Fibroblast of skin of left biceps (primary cell): ENCODE data around the gene C22orf39.

Experiments
- DNase-seq, 2 experiments: peaks; one replicate each; pipeline ENCODE4 v3.0.0-alpha.2; 2013; ENCODE audit warnings: low read depth in 2 of 2

C22orf39 gene

GRCh38 chr22:19477321-19478044, 30.0 kb upstream of the C22orf39 start:
- no peak for DNase-seq

DNA sequence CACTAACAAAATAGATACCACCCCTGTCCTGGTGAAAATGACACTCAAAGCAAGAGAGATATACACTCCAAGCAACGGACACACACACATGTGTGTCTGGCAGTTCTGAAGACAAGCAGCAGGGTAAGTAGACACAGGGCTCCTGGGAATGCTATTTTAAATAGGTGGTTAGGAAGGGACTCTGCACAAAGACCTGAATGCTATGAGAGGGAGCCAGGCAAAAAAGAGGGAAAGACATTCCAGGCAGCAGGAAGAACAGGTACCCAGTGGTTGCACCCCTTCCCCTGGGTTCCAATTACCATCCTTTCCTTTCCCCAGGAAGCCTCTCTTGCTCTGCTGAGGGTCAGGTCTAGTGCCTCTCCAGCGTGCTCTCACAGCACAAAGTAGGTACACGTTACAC, 28.5 kb upstream of the C22orf39 start:
- DNase-seq, result no peak

- no peak for DNase-seq
Measured at GRCh38 chr22:19473578-19473977, 26.1 kb upstream of the C22orf39 start.

DNA sequence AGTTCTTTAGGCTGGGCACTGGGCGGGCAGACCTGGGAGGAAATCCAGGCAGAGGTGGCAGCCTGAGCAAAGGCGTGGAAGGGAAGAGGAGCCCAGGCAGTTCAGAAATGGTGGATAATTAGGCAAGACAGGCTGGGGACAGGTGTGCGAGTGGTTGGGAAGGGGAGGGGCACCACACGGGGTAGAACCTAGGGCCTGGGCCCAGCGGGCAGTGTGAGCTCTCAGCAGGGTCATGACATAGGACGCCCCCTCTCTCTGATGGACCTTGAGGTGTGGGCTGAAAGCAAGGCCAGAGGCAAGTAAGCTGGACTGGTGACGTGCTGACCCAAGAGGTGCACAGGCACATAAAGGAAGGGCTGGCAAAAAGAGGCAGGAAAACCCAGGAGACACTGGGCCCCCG, 24.7 kb upstream of the C22orf39 start:
- no peak for DNase-seq

DNA sequence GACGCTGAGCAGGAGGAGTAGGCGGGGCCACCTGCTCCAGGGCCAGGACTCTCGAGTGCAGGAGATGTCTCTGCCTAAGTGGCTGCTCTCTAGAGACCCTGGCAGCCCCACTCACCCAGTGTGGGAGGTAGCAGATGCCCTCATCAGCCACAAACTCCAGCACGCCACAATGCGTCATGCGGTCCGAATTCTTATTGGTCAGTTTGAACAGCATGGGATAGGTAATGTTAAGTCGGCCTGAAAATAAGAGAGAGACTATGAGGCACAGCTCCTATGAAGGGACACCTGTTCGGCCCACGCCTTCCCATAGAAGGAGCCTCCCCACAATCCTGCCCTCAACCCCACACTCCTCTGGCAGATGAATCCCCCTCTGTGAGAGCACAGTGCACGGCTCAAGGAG, 24.1 kb upstream of the C22orf39 start:
- DNase-seq, result no peak

DNA sequence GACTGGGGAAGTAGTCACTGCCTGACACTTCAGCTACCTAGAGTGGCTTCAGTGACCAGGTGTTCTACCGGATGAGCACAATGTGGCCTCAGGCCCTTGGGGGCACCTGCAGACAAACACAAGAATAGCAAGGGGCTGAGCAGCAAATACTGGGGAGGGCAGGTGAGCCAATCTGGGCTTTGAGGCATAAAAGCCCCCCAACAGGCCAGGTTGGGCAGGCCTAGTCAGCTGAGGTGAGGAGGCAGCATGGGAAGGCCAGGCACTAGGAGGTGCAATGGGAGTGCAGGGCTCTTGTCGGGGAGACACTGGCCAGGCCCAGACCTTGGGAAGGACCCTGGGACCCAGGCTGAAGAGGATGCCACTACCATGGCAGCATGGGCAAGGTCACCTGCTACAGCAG, 22.5 kb upstream of the C22orf39 start:
- no peak for DNase-seq

GRCh38 chr22:19469421-19469820, 21.9 kb upstream of the C22orf39 start:
- DNase-seq, result no peak

DNA sequence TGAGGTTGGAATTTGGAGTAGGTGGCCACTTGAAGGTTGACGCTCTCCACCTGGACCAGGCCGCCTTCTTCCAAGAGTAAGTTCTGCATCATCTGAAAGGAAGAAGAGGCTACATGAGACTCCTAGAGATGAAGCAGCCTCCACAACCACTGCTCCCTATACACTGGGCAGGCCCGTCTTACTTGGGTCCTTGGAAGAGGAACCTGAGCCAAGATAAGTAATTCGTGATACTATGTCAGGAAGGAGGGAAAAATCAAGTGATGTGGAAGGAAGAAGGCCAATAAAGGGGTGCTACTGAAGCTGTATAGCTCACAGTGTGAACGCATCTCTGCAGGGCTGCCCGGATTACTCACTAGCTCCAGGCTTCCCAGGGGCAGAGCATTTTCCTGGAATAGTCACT, 20.4 kb upstream of the C22orf39 start:
- no peak for DNase-seq

DNA sequence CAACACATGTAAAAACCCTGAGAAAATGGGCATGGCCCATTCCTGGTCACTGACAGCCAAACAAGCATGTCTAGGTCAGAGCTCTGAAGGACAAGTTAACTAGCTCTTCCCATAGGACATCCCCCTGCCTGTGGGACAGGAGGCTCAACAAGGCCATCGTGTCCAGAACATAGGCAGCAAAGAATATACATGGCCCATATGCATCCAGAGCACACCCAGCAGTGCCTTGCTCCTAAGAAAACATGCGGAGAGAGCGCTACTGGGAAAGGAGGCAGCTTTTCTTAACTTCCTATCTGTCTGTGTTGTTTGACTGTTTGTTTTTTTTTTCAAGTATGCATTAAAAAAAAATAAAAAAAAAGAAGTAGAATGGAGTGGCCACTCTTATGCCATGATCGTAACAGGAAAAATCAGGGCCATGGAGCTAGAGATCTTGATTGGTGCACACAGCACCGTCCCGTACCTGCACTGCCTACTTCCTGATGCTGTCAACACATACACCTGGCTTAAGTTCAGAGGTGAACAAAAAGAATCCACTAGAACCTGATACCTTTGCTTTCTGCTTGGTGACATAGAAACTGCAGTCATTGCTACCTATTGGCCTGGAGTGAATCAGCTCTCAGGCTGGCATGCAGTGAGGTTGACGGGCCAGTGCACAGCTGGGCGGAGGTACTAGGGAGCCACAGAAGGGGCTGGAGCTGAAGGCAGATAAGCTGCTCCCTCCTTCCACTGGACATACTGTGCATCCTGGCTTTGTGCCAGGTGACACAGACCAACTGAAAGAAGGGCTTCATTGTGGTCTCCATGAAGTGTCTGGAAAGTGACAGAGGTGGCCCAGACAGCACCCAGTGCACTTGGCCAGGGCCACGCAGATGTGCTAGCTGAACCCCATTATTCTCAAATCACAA, 19.6 kb upstream of the C22orf39 start:
- no peak for DNase-seq

DNA sequence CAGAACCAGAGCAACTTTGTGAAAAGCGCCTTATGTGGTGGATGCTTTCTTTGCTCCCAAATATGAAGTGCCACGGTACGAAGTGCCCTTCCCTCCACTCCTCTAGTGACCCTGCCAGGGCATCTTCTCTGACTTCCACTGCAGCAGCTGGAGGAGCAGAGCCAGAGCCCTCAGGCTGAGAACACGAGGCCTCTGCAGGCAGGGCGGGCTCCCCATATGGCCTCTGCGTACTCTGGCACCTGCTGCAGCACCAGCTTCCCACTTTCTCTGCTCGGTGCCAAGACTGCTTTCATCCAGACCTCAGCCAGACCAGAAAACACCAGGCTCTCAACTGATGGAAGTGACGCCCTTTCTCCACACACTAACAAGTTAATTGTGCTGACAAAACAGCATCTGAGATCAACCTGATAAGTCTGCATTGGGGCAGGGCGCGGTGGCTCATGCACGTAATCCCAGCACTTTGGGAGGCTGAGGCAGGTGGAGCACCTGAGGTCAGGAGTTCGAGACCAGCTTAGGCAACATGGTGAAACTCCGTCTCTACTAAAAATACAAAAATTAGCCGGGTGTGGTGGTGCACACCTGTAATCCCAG, 18.7 kb upstream of the C22orf39 start:
- no peak for DNase-seq

DNA sequence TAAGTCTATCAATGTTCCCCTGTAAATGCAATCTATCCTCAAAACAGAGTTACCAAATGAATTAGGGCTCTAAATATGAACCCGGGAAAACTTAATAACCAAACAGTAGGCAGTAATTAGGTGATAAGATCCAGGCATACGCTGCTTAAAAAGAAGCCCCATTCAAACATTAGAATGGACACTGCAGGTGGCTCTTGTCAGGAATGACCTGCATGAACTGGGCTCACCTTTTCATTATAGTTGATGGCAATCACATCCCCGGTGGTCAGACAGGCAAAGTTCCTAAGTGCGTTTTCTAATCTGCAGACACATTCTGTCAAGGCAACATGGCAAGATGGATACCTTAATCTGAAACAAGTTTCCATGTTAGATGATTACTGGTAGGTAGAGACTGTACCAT, 17.5 kb upstream of the C22orf39 start:
- DNase-seq, result no peak

- DNase-seq, result no peak
Measured at GRCh38 chr22:19464546-19464945, 17.0 kb upstream of the C22orf39 start.

DNA sequence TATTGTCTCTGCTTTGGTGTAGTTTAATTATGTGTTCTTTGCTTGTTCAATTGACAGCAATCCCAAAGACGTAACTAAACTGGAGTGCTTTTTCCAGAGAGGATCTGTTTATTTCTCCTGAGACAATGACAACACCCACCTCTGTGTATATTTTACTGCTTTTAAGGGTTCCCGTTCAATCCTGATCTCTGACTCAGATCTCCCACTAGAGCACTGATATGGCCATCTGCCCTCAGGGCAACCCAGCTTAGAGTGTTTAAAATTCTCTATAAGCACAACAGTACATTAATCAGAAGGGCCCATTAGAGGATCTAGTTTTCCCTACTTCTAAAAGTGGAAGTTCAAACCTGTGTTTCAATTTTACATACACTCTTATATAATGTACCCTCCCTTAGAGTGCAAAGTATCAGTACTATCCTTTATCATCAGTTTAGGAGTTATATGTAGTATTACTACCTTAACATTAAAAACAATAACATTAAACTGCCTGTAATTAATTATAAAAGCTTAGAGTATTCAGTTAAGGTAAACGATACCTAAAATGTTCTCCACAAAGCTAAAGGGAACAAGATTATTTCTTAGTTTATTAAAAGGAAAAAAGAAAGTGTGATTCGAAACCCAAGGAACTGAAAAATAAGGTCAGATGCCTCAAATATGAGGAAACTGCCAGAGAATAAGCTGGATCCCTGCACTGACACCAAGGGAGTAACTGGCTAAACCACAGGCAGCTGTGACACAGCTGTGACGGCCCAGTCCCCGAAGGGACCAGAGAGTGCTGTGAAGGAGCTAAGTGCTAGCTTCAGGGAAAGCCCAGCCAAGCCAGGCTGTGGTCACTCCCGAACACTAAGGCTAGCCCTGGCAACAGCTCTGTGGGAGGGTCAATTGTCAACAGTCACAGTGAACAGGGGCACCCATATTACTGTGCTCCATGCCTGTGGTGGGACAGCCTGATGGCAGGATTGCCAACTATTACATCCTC, 16.3 kb upstream of the C22orf39 start:
- no peak for DNase-seq

DNA sequence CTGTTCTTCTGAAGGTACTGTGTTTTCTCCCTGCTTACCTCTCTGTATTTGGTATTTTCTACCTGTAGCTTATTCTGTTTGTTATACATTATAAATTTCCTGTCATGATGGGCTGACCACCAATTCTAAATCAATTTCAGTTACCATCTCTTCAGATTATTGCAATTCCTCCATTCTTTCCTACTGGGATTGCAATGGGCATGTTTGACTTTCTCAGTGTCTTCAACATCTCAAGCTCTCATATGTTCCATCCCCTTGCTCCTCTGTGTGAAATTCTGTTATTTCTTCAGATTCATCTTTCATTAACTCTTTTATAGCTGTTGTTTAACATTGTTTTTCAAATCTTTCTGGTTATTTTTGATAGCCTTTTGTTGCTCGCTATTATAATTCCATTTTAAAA, 15.5 kb upstream of the C22orf39 start:
- DNase-seq, result no peak

GRCh38 chr22:19461506-19461905, 14.0 kb upstream of the C22orf39 start:
- no peak for DNase-seq

DNA sequence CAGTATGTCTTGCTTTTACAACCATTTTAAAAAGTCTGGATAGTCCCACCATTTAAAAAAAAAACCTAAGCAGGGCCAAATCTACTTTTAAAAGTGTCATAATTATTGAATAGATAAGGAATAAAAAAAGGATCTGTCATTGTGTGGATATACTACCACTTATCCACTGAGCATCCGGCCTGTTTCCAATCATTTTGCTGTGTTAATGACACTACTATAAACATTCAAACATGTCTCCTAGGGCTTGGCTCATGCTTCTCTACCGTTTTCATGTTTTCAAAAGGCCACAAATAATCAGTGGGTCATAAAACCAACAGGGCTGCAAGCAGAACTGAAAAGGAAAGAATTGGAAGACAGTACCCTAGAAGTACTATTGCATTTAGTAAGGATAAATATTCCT, 12.5 kb upstream of the C22orf39 start:
- no peak for DNase-seq

GRCh38 chr22:19457828-19458428, 10.4 kb upstream of the C22orf39 start:
- no peak for DNase-seq

DNA sequence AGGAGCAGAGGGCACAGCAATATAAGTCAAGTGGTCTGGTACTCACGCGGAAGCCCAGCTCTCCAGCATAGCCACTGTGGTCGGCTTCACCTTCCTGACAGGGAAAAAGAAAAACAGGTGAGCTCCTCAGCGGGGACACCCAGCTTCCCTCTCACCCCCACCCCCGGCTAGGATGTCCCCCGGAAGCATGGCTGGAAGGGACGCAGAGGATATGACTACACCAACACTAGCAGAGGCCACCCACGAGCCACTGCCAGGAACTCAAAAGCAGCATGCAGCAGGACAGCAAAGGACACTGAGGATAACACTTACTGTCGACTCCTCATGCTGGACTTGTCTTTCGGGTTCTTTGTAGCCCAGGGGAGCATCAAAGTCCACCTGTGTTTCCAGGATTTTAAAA, 9.0 kb upstream of the C22orf39 start:
- no peak for DNase-seq

- no peak for DNase-seq
Measured at GRCh38 chr22:19455585-19456370, 8.3 kb upstream of the C22orf39 start.

- no peak for DNase-seq
Measured at GRCh38 chr22:19455033-19455432, 7.5 kb upstream of the C22orf39 start.
